ENCODE results near the gene COG1. TPM values are rescaled to one million over a fixed set of nuclear protein-coding genes. Genes with fewer than 3 reads are reported as not detected.

COG1 gene
- total RNA-seq, 2 donors from 2014 or later = 28.3 to 37.2 TPM

GRCh38 chr17:73192206-73192893 is 505 bp upstream of the COG1 start:
- intact Hi-C loops (cut with DNase I) = no loop called here
- DNase-seq (ENCODE audit: low spot score) = peak; percentile 83

GRCh38 chr17:73194514-73195222 is 1.8 kb downstream of the COG1 start:
- intact Hi-C loops (cut with DNase I) = no loop called here

GRCh38 chr17:73196500-73196899 is 3.6 kb downstream of the COG1 start:
- no peak for DNase-seq (ENCODE audit: low spot score)
- intact Hi-C loops (cut with DNase I) = no loop called here

More at GRCh38 chr17:73194514-73195222, 1.8 kb downstream of the COG1 start:
- no peak for DNase-seq (ENCODE audit: low spot score)

GRCh38 chr17:73197161-73197560 is 4.3 kb downstream of the COG1 start:
- DNase-seq (ENCODE audit: low spot score) = no peak
- intact Hi-C loops (cut with DNase I) = loop anchor here in 1 of 2 donors (1.0 kb wide), 1 partner anchor 8 kb away; no protein-coding TSS in a partner anchor

GRCh38 chr17:73198201-73198929 is 5.5 kb downstream of the COG1 start:
- DNase-seq (ENCODE audit: low spot score) = no peak
- intact Hi-C loops (cut with DNase I) = no loop called here

- no peak for DNase-seq (ENCODE audit: low spot score)
- intact Hi-C loops (cut with DNase I) = no loop called here
These were observed 6.0 kb downstream of the COG1 start for GRCh38 chr17:73198930-73199260.

GRCh38 chr17:73199751-73200317 is 7.0 kb downstream of the COG1 start:
- intact Hi-C loops (cut with DNase I) = no loop called here
- DNase-seq (ENCODE audit: low spot score) = no peak

GRCh38 chr17:73200476-73200875 is 7.6 kb downstream of the COG1 start:
- DNase-seq (ENCODE audit: low spot score) = no peak
- intact Hi-C loops (cut with DNase I) = no loop called here

GRCh38 chr17:73201215-73202069 is 8.6 kb downstream of the COG1 start:
- intact Hi-C loops (cut with DNase I) = no loop called here
- DNase-seq (ENCODE audit: low spot score) = no peak

GRCh38 chr17:73203135-73203787 is 10.4 kb downstream of the COG1 start:
- intact Hi-C loops (cut with DNase I) = no loop called here

GRCh38 chr17:73203788-73204479 is 11.1 kb downstream of the COG1 start:
- intact Hi-C loops (cut with DNase I) = no loop called here
- peak; percentile 49 for DNase-seq (ENCODE audit: low spot score)

More at GRCh38 chr17:73203135-73203787, 10.4 kb downstream of the COG1 start:
- DNase-seq (ENCODE audit: low spot score) = no peak

GRCh38 chr17:73205459-73205961 is 12.7 kb downstream of the COG1 start:
- intact Hi-C loops (cut with DNase I) = loop anchor here in 1 of 2 donors (1.0 kb wide), 1 partner anchor 8 kb away; no protein-coding TSS in a partner anchor
- peak; percentile 43 for DNase-seq (ENCODE audit: low spot score)

GRCh38 chr17:73208139-73208827 is 15.4 kb downstream of the COG1 start:
- peak; percentile 69 for DNase-seq (ENCODE audit: low spot score)
- intact Hi-C loops (cut with DNase I) = no loop called here

- DNase-seq (ENCODE audit: low spot score) = peak; percentile 66
- intact Hi-C loops (cut with DNase I) = no loop called here
These were observed 16.6 kb downstream of the COG1 start for GRCh38 chr17:73209436-73209835.

GRCh38 chr17:73210002-73210678 is 17.3 kb downstream of the COG1 start:
- intact Hi-C loops (cut with DNase I) = loop anchor here in 1 of 2 donors (5.0 kb wide), 1 partner anchor 158 kb away; no protein-coding TSS in a partner anchor
- DNase-seq (ENCODE audit: low spot score) = no peak

- intact Hi-C loops (cut with DNase I) = loop anchor here in 1 of 2 donors (5.0 kb wide), 1 partner anchor 159 kb away; no protein-coding TSS in a partner anchor
- peak; percentile 64 for DNase-seq (ENCODE audit: low spot score)
These were observed 18.9 kb downstream of the COG1 start for GRCh38 chr17:73211745-73212144.
